UCSD-AML1 (cell line): Measurements from ENCODE around the gene CASKIN1.

Experiments
- DNase-seq: peaks from one replicate; lab custom pipeline; 2025; ENCODE audit not compliant: unreplicated experiment; lab: John Stamatoyannopoulos, UW

CASKIN1 gene

DNA sequence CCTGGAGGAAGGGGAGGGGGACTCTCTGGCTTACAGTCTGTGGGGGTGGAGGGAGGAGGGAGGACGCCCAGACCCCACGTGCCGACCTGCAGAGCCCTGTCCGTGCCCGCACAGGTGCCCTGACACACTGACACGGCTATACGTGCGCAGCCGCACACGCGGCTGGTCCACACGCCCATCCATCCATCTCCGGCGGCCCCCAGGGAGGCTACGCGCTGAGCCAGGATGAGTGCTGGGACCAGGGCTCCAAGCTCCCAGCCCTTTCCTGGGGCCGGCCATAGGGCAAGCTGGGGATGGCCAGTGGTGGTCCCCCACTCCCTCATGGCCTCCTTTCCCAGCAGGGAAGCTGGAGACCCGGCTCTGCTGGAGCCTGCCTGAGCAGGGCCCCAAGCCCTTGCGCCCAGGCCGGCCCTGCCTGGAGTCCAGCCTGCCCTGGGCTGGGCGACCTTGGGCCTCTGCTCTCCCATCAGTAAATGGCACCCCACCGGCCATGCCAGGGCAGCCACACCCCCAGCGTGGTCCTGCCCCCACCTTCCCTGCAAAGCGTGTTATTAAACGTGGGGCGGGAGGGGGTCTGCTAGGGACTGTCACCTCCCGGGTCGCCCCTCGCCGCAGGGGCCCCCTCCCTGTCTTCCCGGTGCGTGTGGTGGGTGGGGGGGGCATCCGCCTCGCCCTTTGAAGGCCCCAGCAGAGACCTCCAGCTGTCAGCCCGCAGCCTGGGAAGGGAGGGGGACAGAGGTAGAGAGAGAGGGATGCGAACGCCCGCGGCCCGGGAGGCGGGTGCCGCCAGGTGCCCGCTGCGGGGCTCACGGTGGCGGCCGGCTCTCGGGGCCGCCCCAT is 863 bp downstream of the CASKIN1 start:
- DNase-seq: no peak

DNA sequence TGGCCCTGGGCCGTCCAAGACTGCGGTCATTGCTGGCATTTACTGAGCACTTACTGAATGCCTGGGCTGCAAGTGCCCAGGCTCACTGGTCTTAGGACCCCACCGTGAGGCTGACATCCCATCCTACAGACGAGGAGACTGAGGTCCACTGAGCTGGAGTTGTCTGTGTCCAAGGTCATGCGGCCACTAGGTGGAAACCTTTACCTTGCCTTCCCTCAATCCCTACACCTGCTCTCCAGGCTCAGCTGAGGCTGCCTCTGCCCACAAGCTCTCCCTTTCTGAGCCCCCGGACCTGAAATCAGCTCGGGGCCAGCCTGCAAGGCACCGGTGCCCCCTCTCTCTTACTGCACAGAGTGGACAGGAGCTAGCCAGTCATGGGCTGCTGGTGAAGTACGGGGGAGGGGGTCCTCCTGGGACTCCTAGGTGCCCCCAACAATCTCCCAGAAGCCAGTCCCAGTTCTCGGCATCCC is 1.5 kb downstream of the CASKIN1 start:
- peak; percentile 31 for DNase-seq

DNA sequence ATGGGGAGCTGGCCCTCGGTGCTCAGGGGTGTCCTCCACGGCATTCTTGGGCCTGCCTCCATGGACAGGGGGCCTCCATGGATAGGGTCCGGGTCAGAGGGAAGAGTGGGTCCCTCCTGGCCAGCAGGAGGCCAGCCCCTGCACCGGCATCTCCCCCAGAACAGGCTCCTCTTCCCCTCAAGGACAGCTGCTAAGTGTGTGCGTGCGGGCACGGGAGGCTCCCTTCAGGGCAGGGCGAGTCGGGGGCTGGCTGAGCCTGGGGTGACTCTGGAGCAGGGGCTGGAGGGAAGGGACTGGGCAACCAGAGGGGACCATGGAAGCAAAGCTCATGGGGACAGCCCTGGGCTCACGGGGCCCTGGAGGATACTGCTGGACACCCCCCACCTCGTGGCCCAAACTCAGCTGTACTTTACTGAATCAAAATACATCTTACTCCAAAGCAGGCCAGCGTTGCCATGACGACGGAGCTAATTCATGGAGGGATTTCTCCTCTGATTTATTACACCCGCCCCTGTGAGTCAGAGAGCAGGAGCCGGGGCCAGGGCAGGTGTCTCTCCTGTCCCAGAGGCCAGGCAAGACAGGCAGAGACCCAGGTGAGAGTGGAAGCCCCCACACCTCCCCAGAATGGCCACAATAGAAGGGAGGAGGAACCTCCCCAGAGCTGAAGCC is 2.1 kb downstream of the CASKIN1 start:
- no peak for DNase-seq

DNA sequence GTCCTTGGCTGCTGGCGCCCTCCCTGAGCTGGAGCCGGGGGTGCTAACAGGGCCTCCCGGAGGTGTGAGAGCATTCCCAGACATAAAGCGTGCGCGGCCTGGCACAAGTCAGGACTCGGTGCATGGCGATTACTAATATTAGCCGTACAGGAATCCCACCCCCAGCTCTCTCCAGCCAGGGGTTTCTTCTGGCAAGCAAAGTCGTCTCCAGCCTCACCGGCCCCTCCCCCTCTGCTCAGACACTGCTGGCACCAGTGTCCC is 5.0 kb downstream of the CASKIN1 start:
- DNase-seq: no peak

DNA sequence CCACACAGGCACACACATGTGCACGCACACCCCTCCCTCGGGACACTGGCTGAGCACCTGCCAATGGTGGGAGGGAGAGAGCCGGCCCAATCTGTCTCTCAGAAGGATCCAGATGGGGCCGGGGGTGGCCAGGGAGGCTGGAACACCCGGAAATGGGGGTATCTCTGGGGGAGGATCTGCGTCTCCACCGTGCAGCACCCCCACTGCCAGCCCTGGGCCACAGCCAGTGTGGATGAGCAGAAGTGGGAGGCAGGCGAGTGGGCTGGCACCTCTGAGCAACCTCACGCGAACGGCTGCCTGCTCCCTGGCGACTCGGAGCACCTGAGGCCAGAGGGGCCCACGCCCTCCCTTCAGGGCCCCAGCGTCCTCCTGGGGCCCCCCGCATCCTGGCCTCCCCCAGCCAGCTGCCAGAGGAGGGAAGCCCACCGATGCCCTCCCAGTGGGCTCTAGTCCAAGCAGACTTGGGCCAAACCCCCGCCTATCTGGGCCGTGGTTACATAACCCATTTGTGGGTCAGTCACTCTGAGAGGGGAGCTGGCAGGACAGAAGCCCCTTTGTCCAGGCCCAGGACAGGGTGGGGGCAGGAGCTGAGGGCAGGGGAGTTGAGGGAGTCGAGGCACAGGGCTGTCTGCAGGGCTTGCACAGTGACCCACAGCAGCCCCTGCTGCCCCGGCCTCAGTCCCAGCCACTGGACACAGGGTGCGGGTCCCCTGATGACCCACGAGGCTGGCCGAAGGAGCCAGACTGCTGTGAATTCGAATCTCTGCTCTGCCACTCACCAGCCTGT is 5.6 kb downstream of the CASKIN1 start:
- no peak for DNase-seq

DNA sequence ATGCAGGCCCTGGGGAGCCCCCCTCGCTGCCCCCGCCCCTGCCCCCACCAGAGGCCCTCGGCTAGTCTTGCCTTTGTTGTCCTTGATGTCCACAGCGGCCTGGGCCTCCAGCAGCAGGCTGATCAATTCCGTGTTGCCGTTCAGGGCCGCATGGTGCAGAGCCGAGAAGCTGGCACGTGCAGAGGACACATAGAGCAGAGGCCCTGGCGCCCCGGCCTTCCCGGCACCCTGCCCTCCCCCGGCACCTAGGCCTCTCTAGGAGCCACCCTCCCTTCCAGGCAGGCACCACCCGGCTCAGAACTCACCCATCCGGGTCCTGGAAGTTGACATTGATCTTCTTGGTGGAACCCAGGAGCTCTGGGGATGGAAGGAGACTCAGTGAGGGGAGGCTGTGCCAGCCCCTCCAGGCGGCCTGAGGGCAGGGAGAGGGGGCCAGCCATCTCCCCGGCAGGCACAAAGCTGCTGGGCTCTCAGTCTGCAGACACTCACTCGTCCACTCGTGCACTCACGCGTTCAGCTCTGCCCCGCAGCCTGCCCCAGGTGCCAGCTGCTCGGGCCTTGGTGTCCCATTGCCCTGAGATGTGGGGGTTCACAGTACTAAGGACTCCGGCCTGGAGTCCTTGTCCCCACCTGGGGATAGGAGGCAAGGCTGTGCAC is 6.3 kb downstream of the CASKIN1 start:
- no peak for DNase-seq

DNA sequence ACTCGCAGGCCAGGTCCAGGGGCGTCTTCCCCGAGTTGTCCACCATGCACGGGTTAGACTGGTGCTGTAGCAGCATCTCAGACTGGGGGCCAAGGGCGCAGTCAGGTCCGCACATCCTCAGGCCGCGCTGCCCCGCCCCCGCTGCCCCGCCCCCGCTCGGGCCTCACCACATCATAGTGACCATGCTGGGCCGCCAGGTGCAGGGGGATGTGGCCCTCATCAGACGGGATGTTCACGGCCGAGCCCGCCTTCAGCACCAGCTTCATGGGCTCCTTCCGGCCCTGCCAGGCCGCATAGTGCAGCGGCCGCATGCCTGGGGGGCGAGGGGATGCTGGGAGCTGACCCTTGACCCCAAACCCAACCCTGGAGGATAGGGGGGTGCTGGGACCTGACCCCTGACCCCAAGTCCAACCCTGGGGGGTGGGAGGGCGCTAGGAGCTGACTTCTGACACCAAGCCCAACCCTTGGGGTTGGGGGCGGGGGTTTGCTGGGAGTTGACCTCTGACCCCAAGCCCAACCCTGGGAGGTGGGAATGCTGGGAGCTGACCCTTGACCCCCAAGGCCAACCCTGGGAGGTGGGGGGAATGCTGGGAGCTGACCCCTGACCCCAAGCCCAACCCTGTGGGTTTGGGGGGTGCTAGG is 7.0 kb downstream of the CASKIN1 start:
- no peak for DNase-seq

DNA sequence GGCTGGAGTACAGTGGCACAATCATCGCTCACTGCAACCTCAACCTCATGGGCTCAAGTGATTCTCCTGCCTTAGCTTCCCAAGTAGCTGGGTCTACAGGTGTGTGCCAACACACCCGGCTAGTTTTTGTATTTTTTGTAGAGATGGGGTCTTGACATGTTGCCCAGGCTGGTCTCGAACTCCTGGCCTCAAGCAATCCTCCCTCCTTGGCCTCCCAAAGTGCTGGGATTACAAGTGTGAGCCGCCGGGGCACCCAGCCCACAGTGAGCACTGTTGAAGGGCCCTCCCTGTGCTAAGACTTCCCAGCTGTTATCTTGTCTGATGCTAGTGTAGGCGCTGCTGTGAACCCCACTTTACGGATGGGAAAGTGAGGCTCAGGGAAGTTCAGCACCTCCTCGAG is 8.0 kb downstream of the CASKIN1 start:
- no peak for DNase-seq

DNA sequence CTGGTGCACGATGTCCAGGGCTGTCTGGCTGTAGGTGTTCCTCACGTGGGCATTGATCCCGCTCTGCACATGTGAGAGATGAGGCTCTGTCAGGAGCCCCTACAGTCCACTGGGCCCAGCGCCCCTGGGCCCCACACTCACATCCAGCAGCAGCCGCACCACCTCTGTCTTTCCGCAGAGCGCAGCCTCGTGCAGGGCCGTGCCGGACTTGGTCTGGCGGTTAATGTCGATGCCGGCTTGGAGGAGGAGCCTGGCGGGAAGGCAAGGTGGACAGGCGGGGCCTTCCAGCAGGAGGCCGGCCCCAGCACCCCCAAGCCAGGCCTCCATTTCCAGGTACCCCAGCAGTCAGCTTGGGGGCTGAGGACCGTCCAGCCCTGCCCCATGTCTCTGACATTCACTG is 9.2 kb downstream of the CASKIN1 start:
- no peak for DNase-seq

DNA sequence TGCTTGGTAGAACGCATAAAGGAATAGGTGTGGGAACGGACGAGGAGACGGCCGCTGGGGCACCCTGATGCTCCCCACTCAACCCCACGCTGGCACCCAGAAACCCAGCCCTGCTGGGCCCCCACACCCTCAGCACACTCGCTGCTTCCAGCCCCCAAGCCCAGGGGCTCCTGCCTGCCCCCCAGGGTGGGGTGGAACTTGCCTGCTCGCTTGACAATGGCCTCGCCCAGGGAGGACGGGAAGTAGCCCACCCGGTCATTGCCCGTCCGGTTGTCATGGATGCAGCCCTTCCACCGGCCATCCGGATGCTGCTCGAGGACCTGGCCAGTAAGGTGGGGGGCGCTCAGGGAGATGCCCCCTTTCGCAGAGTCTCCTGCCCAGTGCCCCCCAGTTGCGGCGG is 9.9 kb downstream of the CASKIN1 start:
- DNase-seq: no peak

DNA sequence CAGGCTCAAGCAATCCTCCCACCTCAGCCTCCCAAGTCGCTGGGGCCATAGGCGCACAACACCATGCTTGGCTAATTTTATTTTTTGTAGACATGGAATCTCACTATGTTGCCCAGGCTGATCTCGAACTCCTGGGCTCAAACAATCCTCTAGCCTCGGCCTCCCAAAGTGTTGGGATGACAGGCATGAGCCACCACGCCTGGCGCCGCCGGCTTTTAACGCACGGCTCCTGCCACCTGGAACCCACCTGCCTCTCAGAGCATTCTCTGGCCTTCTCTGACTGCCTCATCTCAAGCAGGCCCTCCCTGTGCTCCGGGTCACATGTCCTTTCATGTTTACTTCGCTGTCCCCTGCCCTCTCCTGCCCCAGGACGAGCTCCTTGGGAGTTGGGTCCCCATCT is 10.3 kb downstream of the CASKIN1 start:
- DNase-seq: no peak

DNA sequence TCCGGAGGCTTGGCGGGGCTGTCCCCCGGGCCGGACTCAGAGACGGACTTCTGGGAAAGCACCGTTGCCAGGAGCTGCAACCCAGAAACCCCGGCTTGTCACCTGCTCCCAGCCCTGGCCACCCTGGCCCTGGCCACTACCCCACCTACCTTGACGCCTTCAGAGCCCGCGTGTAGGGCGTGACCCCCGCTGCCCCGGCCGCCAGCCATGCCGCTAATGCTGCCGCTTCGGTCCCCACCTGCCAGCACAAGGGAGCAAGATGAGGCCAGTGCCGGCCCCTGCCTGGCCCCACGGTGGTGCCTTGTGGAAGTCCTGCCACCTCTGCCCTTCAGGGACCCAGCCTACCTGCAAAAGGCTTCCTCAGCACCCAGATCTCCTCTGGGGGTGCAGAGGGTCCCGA is 11.4 kb downstream of the CASKIN1 start:
- DNase-seq: no peak

DNA sequence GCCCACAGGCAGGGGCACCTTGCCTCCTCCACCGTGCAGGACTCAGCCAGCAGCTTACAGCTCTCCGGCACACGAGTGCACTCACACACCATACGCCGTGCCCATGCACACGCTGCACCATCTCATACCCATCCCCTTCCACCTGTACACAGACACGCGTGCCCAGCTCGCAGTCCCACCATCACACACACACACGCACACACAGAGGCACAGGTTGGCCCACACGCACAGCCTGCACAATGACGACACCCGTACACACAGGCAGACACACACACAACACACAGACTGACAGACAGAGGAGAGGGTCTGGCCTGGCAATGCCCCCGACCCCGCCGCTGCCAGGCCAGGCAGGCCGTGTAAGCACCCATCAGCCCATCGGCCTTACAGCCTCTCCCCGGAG is 12.1 kb downstream of the CASKIN1 start:
- DNase-seq: no peak

DNA sequence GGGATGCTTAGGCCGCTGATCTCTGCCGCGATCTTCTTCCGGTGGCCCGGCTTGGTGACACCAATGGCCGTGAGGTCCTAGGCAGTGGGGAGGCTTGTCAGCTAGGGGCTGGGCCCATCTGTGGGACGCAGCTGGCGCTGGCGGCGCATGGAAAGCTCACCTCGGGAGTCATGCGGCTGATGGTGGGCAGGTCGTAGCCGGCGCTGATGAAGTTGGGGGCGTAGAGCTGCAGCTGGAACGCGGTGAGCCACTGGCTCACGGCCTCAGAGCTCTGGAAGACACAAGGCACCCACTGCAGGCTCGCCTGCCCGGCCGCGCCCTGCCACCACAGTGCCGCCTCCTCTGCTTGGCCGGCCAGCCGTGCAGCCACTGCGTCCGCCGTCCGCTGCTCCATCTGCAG is 12.7 kb downstream of the CASKIN1 start:
- no peak for DNase-seq

DNA sequence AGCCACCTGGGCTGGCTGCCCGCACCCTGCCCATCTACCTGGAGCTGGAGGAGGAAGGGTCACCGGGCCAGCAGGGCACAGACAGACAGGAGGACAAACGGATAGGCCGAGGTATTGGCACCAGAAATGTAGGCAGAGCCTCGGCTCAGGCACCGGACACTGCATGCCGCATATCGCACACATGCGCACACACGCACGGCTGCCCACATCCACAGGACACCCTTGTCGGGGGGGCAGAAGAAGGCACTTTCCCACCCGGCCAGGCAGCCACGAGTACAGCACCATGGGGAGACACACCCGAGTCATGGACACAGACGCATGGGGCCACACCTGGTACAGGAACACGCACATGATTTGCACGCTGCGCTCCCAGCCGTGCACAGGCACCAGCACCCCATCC is 14.5 kb downstream of the CASKIN1 start:
- no peak for DNase-seq

DNA sequence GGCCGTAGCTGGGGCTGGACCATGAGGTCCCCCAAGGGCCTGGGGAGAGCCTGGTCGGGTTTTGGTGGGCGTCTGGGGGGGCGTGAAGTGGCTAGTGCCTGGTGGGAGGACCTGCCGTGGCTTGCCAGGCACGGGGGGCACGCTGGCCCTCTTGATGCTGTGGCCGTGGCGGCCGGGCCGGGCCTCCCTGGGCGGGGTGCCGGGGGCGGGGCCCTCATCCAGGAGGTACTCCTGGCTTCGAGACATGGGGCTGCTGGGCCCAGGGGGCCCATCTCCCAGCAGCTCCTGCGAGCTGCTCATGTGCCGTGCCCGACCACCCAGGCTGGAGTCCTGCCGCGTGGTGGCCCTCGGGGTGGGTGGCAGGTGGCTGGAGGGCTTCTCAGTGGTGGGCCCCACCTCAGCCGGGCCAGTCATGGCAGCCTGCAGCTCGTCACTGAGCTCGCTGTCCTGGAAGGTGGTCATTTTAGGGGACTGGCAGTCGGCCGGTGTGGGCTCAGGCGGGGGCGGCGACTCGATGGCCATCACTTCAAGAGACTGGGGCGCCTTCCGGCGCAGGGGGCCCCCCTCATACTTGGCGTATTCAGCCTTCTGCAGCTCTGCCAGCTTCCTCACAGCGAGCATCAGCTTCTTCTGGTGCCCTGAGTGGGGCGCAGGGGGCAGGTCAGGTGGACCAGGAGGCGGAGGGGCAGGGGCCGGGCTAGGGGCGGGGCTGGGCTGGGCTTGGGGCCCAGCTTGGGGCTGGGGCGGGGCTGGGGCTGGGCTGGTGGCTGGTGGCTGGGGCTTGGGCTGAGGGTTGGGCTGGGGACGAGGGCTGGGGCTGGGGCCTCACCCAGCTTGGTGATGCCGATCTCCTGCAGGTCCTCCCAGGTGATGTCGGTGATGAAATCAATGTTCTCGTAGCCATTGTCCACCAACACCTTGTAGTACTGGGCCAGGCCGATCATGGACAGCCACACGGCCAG is 15.2 kb downstream of the CASKIN1 start:
- no peak for DNase-seq

DNA sequence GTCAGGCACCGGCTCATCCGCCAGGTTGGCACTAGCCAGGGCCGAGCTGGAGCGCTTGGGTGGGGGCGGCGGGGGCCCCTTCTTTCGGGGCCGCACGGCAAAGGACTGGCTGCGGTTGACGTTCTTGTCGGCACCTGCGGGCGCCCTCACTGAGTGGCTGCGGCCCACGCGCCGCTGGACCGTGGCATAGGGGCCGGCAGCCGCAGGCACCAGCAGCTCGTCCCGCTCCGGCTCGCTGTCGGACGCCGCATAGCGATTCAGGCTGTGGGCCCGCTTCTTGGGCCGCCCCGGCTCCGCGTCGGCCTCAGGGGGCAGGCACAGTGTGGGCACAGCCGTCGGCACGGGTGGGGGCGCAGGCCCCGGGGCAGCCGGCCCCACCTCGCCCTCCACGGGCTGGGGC is 15.9 kb downstream of the CASKIN1 start:
- DNase-seq: no peak

DNA sequence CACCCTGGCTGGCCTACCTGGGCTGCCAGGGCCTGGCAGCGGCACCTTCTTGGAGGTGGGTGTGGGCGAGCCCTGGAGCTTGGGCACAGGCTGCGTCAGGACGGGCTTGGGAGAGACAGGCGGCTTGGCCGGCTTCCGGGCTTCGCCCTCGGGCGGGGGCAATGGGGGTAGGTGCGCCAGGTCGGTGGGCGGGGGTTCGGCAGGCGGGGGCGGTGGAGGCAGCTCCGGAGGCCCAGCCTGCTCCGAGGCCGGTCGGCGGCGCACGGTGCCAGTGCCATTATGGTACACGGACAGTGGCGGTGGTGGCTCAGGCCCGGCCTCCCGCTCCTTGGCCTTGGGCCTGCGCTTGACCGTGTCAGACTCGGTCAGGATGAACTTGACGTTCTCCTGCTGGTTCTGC is 16.8 kb downstream of the CASKIN1 start:
- no peak for DNase-seq

DNA sequence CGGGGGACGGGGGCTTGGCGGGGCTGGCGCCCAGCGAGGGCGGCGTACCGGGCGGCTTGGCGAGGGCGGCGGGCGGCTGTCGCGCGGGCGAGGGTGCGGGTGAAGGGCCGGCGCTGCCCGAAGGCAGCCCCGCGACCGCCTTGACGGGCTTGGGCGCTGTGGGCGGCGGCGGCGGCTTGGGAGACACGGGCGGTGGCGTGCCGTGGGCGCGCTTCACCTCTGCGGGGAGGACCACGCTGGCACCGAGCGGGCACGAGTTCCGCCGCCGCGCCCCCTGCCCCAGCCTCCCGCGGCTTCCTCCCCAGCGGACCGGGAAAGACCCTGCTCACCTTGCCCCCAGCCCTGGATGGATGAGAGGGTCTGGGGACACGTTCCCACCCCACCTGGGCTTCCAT is 17.3 kb downstream of the CASKIN1 start:
- DNase-seq: no peak
